Measurements from ENCODE around the gene SLC25A25. TPM values are rescaled to one million over a fixed set of nuclear protein-coding genes. Genes with fewer than 3 reads are reported as not detected.
"Not testable (repeated sequence)": the region's sequence is repeated elsewhere in the genome, so short reads cannot be mapped to it uniquely, and the experiment has no call there.

The SLC25A25 gene
- total and polyA plus RNA-seq, 11 donors = 1.7 to 15.1 (median 6.7) TPM

DNA sequence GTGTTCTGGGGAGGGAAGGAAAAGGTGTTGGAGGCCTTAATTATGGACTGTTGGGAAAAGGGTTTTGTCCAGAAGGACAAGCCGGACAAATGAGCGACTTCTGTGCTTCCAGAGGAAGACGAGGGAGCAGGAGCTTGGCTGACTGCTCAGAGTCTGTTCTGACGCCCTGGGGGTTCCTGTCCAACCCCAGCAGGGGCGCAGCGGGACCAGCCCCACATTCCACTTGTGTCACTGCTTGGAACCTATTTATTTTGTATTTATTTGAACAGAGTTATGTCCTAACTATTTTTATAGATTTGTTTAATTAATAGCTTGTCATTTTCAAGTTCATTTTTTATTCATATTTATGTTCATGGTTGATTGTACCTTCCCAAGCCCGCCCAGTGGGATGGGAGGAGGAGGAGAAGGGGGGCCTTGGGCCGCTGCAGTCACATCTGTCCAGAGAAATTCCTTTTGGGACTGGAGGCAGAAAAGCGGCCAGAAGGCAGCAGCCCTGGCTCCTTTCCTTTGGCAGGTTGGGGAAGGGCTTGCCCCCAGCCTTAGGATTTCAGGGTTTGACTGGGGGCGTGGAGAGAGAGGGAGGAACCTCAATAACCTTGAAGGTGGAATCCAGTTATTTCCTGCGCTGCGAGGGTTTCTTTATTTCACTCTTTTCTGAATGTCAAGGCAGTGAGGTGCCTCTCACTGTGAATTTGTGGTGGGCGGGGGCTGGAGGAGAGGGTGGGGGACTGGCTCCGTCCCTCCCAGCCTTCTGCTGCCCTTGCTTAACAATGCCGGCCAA lies 40.4 kb downstream of the SLC25A25 start:
- 81 to 88% (median 85%) methylated on average over 15 of the region's 15 CpGs for WGBS, 4 donors
- H3K27me3 ChIP-seq = no peaks in the 10 kb centered on the region
- H3K27ac ChIP-seq = no peak overlapping the region
- TF ChIP-seq, protein P1, sequence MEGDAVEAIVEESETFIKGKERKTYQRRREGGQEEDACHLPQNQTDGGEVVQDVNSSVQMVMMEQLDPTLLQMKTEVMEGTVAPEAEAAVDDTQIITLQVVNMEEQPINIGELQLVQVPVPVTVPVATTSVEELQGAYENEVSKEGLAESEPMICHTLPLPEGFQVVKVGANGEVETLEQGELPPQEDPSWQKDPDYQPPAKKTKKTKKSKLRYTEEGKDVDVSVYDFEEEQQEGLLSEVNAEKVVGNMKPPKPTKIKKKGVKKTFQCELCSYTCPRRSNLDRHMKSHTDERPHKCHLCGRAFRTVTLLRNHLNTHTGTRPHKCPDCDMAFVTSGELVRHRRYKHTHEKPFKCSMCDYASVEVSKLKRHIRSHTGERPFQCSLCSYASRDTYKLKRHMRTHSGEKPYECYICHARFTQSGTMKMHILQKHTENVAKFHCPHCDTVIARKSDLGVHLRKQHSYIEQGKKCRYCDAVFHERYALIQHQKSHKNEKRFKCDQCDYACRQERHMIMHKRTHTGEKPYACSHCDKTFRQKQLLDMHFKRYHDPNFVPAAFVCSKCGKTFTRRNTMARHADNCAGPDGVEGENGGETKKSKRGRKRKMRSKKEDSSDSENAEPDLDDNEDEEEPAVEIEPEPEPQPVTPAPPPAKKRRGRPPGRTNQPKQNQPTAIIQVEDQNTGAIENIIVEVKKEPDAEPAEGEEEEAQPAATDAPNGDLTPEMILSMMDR (IDR thresholded peaks at IDR 0.05) = no peak
- TF ChIP-seq POLR2A (IDR thresholded peaks at IDR 0.05) = no peak
- ATAC-seq = no peak
- intact Hi-C loops (cut with DNase I) = no loop called here
- peaks cover 0 to 17% (median 1%) of the 10 kb centered on the region in 12 donors for H3K4me1 ChIP-seq
- no peaks in the 10 kb centered on the region for H3K9me3 ChIP-seq
- H3K4me3 ChIP-seq = no peak overlapping the region
- peak in 4 of 5 donors; percentile 7 to 31 (median 19) for DNase-seq
- H3K36me3 ChIP-seq = peaks cover 4 to 66% (median 54%) of the 10 kb centered on the region in 9 donors

DNA sequence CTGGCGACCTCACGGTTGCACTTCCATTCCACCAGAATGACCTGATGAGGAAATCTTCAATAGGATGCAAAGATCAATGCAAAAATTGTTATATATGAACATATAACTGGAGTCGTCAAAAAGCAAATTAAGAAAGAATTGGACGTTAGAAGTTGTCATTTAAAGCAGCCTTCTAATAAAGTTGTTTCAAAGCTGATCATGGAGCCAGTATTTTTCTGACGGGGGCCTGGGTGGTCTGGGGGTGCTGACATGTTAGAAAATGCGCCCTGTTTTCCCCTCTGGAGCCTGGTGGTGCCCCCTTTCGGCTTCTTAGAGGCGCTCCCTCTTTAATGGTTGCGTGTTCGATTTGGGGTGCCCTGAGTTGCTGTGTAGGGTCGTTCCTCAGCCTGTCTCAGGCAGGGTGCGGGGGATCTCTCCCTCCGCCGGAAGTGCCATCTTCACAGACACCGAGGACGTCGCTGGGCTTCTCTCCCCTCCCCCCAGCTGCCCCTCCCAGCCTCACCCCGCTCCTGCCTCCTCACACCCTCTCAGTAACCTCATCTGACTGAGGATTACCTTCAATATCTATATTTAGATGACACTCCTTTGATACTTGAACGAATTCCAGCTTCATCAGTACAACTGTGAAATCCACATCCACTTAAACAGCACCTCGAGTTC lies 41.1 kb downstream of the SLC25A25 start:
- ATAC-seq = peak in 2 of 4 donors; percentile 8 to 19
- Histone ChIP-seq H3K4me1 (peaks cover 0 to 13% (median 0%) of the 10 kb centered on the region in 12 donors), H3K4me3 (no peak overlapping the region), H3K9me3 (no peaks in the 10 kb centered on the region), H3K36me3 (peaks cover 4 to 64% (median 52%) of the 10 kb centered on the region in 9 donors), H3K27me3 (no peaks in the 10 kb centered on the region), H3K27ac (no peak overlapping the region)
- peak in 3 of 5 donors; percentile 16 to 26 (median 17) for DNase-seq
- 62 to 70% (median 65%) methylated on average over 20 of the region's 20 CpGs for WGBS, 4 donors
- TF ChIP-seq, protein P1 (IDR thresholded peaks at IDR 0.05) = no peak
- TF ChIP-seq POLR2A (IDR thresholded peaks at IDR 0.05) = no peak
- intact Hi-C loops (cut with DNase I) = no loop called here

DNA sequence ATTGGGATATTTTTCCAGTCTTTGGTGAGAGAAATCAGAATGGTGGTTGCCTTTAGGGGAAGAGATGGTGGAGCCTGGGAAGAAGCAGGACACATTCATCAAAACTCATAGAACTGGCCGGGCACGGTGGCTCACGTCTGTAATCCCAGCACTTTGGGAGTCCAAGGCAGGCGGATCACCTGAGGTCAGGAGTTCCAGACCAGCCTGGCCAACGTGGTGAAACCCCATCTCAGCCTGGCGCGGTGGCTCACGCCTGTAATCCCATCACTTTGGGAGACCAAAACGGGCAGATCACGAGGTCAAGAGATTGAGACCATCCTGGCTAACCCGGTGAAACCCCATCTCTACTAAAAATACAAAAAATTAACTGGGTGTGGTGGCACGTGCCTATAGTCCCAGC lies 43.7 kb downstream of the SLC25A25 start:
- H3K27ac ChIP-seq; H3K4me3 ChIP-seq; H3K4me1 ChIP-seq; H3K9me3 ChIP-seq; H3K27me3 ChIP-seq; intact Hi-C loops (cut with DNase I); ATAC-seq: not testable (repeated sequence)
- peak in 2 of 5 donors; percentile 5 to 40 for DNase-seq
- 85 to 91% (median 86%) methylated on average over 12 of the region's 12 CpGs for WGBS, 4 donors
- H3K36me3 ChIP-seq = peaks cover 4 to 43% (median 36%) of the 10 kb centered on the region in 9 donors

DNA sequence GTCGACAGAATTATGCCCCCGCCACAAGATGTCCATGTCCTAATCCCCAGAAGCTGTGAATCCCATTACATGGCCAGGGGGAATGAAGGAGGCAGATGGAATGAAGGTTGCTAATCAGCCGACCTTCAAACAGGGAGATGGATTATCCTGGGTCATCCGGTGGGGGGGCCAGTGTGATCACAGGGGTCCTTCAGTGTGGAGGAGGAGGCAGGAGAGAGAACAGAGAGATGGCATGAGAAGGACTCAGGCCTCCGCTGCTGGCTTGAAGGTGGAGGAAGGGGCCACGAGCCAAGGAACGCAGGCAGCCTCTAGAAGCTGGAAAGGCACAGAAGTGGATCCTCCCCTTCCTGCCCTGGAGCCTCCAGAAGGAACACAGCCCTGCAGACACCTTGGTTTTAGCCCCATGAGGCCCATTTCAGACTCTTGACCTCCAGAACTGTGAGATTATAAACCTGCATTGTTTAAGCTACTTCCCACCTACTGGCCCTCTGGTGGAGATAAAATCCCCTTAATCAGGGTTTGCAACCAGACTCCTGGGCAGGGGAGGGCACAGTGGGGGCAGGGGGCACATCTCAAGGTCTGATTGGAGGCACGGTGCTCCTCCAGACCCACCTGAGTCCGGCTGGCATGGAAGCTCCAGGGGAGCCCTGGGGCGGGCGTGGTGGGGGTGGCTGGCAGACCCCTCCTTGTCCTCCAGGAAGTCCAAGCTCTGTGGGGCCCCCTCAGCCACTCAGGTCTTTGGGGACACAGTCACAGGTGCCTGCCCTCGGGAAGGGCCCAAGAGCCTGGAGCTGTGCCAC lies 45.7 kb downstream of the SLC25A25 start:
- Histone ChIP-seq H3K27me3 (no peaks in the 10 kb centered on the region), H3K36me3 (peaks cover 0 to 24% (median 16%) of the 10 kb centered on the region in 9 donors), H3K4me1 (peaks cover 0 to 17% (median 7%) of the 10 kb centered on the region in 12 donors), H3K4me3 (no peak overlapping the region), H3K9me3 (no peaks in the 10 kb centered on the region), H3K27ac (no peak overlapping the region)
- DNase-seq (peak in 3 of 5 donors; percentile 11 to 24 (median 22)), ATAC-seq (no peak)
- TF ChIP-seq POLR2A (IDR thresholded peaks at IDR 0.05) = no peak
- TF ChIP-seq, protein P1 (IDR thresholded peaks at IDR 0.05) = no peak
- intact Hi-C loops (cut with DNase I) = no loop called here
- 93 to 100% (median 95%) methylated on average over 12 of the region's 12 CpGs for WGBS, 4 donors
